K562 (cell line): ENCODE results near the gene GPD1L. TPM values are rescaled to one million over a fixed set of nuclear protein-coding genes. Genes with fewer than 3 reads are reported as not detected.

ENCODE experiments used
- ATAC-seq: fragments of 200-7000 bp; cut with Tn5 transposase; 3 replicates; pipeline ENCODE4 v1.9.1; 2020; ENCODE audit warnings: moderate library complexity
- BruUV-seq: library from RNA; stranded (reverse); fragments of 400-500 nt; replicated peaks from 2 replicates; lab custom pipeline; 2021; lab: Mats Ljungman, UMichigan
- CTCF ChIA-PET: fragments of 300-600 bp; formaldehyde crosslinking; extraction: SDS; loops from one replicate; lab custom pipeline; 2021; ENCODE audit warnings: low intra/inter-chr PET ratio; lab: Yijun Ruan, JAX
- POLR2A ChIA-PET: fragments of 300-600, 350-650 bp; sonication (Branson Sonifier 250); formaldehyde crosslinking; extraction: SDS; loops from one replicate; lab custom pipeline; 2021; ENCODE audit warnings: antibody characterized with exemption, inconsistent platforms; lab: Yijun Ruan, JAX
- DNase-seq, 4 experiments: peaks; one replicate each; pipeline versions ENCODE4 v3.0.0 to v3.0.0-alpha.2; 2011 to 2018; ENCODE audit warnings: low spot score in 3 of 4, mixed read lengths in 3 of 4; ENCODE audit errors: extremely low read depth in 1 of 4
- FAIRE-seq: peaks from 2 replicates; lab custom pipeline; 2011; peaks lifted over from hg19 to GRCh38; lab: Jason Lieb, UNC
- H2AFZ ChIP-seq: 2 replicates; pipeline ENCODE4 v1.6.0; 2011; ENCODE audit warnings: low read depth, low read length, control low read depth, inconsistent platforms
- H3K27ac ChIP-seq: fragments of 200-600 bp; 3 replicates; pipeline ENCODE4 v1.8.0; 2011; ENCODE audit warnings: low read depth, mild to moderate bottlenecking, control low read depth, inconsistent platforms, low read length, moderate library complexity, mixed read lengths; ENCODE audit errors: extremely low read depth
- H3K27me3 ChIP-seq, 2 experiments: fragments of 300-600 bp in 1 of 2; 2 replicates in 1 of 2; 3 replicates in 1 of 2; pipeline versions ENCODE4 v1.6.0 to v1.8.0; 2011; ENCODE audit warnings: inconsistent platforms in 2 of 2, low read length in 2 of 2, mild to moderate bottlenecking in 1 of 2, mixed read lengths in 1 of 2, moderate library complexity in 1 of 2; ENCODE audit not compliant: control insufficient read depth in 2 of 2, insufficient read depth in 2 of 2
- H3K36me3 ChIP-seq: fragments of 300-600 bp; 3 replicates; pipeline ENCODE4 v1.8.0; 2011; ENCODE audit warnings: mild to moderate bottlenecking, low read length, inconsistent platforms; ENCODE audit not compliant: control insufficient read depth, insufficient read depth
- H3K4me1 ChIP-seq, 2 experiments: fragments of 200-600 bp in 1 of 2; replicated peaks in 1 of 2; 2 replicates in 1 of 2; 3 replicates in 1 of 2; pipeline versions ENCODE4 v1.5.1 to v1.8.0; 2011; ENCODE audit warnings: inconsistent platforms in 2 of 2, low read length in 2 of 2, mild to moderate bottlenecking in 1 of 2, mixed read lengths in 1 of 2, moderate library complexity in 1 of 2; ENCODE audit not compliant: control insufficient read depth in 2 of 2, insufficient read depth in 2 of 2
- H3K4me2 ChIP-seq: 2 replicates; pipeline ENCODE4 v1.6.1; 2011; ENCODE audit warnings: low read length, control low read depth, inconsistent platforms, mixed read lengths; ENCODE audit not compliant: insufficient read depth
- H3K4me3 ChIP-seq: fragments of 200-600 bp; sonication (generic), shearing (Covaris generic); 2 replicates; pipeline ENCODE4 v1.5.1; 2016; ENCODE audit warnings: control low read depth, inconsistent platforms
- H3K79me2 ChIP-seq: fragments of 200-600 bp; 3 replicates; pipeline ENCODE4 v1.8.0; 2011; ENCODE audit warnings: low read length, inconsistent platforms; ENCODE audit not compliant: control insufficient read depth, insufficient read depth
- H3K9ac ChIP-seq, 2 experiments: 2 replicates each; pipeline versions ENCODE4 v1.6.0 to v1.6.1; 2011; ENCODE audit warnings: low read depth in 2 of 2, low read length in 2 of 2, control low read depth in 1 of 2, inconsistent platforms in 1 of 2, mild to moderate bottlenecking in 1 of 2, mixed read lengths in 1 of 2; ENCODE audit not compliant: insufficient read depth in 1 of 2
- H3K9me1 ChIP-seq: one replicate; pipeline ENCODE4 v1.6.0; 2011; ENCODE audit warnings: inconsistent platforms, mild to moderate bottlenecking, low read length, moderate library complexity; ENCODE audit not compliant: control insufficient read depth, insufficient read depth
- H3K9me3 ChIP-seq: replicated peaks from 2 replicates; pipeline ENCODE4 v1.5.1; 2011; ENCODE audit warnings: low read depth, low read length, inconsistent platforms; ENCODE audit not compliant: control insufficient read depth, insufficient read depth
- H4K20me1 ChIP-seq: replicated peaks from 2 replicates; pipeline ENCODE4 v1.6.1; 2011; ENCODE audit warnings: low read length, inconsistent platforms, mixed read lengths; ENCODE audit not compliant: control insufficient read depth, insufficient read depth
- ATF2 ChIP-seq: sonication (generic); formaldehyde crosslinking; IDR thresholded peaks from 2 replicates; pipeline ENCODE4 v1.8.1; 2022; ENCODE audit warnings: missing genetic modification reagents
- BHLHE40 ChIP-seq: IDR thresholded peaks from 2 replicates; pipeline ENCODE4 v1.6.1; 2011; ENCODE audit warnings: low read length, improper control_type of control experiment
- EP300 ChIP-seq: IDR thresholded peaks from 2 replicates; pipeline ENCODE4 v1.6.1; 2012; ENCODE audit warnings: low read length, improper control_type of control experiment
- FOXA3 ChIP-seq, 2 experiments: fragments of 450-650 bp in 1 of 2; sonication (generic) in 1 of 2; formaldehyde crosslinking; IDR thresholded peaks in 1 of 2; conservative IDR thresholded peaks in 1 of 2; 2 replicates each; pipeline versions ENCODE4 v1.4.0 to v1.8.0; 2020 to 2022; ENCODE audit warnings: mild to moderate bottlenecking in 2 of 2, missing genetic modification reagents in 1 of 2
- FOXJ2 ChIP-seq: fragments of 200-800 bp; sonication (Bioruptor generic); IDR thresholded peaks from 2 replicates; pipeline ENCODE4 v1.6.1; 2016; ENCODE audit warnings: missing genetic modification characterization, missing compliant biosample characterization
- GATA2 ChIP-seq: sonication (generic); formaldehyde crosslinking; IDR thresholded peaks from 2 replicates; pipeline ENCODE4 v1.4.0; 2020; ENCODE audit warnings: mild to moderate bottlenecking, missing genetic modification reagents
- GMEB1 ChIP-seq: fragments of 250-450 bp; sonication (Bioruptor Pico); IDR thresholded peaks from 2 replicates; pipeline ENCODE4 v1.4.0; 2020; ENCODE audit warnings: mild to moderate bottlenecking
- HMGXB4 ChIP-seq: sonication (generic); formaldehyde crosslinking; IDR thresholded peaks from 2 replicates; pipeline ENCODE4 v1.8.1; 2023; ENCODE audit warnings: mild to moderate bottlenecking, missing genetic modification reagents
- HNRNPH1 ChIP-seq: fragments of 200-400 bp; formaldehyde crosslinking; optimal IDR thresholded peaks from 2 replicates; pipeline ENCODE3; 2017; ENCODE audit warnings: low read depth, mild to moderate bottlenecking, low read length, moderate library complexity
- HNRNPLL ChIP-seq: fragments of 200-400 bp; formaldehyde crosslinking; IDR thresholded peaks from 2 replicates; pipeline ENCODE4 v1.6.1; 2017; ENCODE audit warnings: low read length, low read depth, mild to moderate bottlenecking; ENCODE audit not compliant: poor library complexity, severe bottlenecking
- HSF4 ChIP-seq: fragments of 250-450 bp; sonication (Bioruptor Pico); IDR thresholded peaks from 2 replicates; pipeline ENCODE4 v2.1.2; 2022; ENCODE audit warnings: mild to moderate bottlenecking, moderate library complexity, borderline replicate concordance
- MTA2 ChIP-seq: fragments of 450-650 bp; IDR thresholded peaks from 2 replicates; pipeline ENCODE4 v1.6.1; 2016; ENCODE audit warnings: low read depth
- PHB ChIP-seq: fragments of 250-450 bp; sonication (Bioruptor Pico); IDR thresholded peaks from 2 replicates; pipeline ENCODE4 v1.5.0; 2021
- PRMT5 ChIP-seq: sonication (generic); formaldehyde crosslinking; IDR thresholded peaks from 2 replicates; pipeline ENCODE4 v1.5.0; 2020; ENCODE audit warnings: missing genetic modification reagents
- SNRNP70 ChIP-seq: fragments of 200-400 bp; formaldehyde crosslinking; optimal IDR thresholded peaks from 2 replicates; pipeline ENCODE3; 2017; ENCODE audit warnings: low read depth, low read length
- ZKSCAN3 ChIP-seq: fragments of 250-450 bp; sonication (Bioruptor Pico); IDR thresholded peaks from 2 replicates; pipeline ENCODE4 v1.4.0; 2020
- WGBS: fragments of 100-300 bp; shearing (Covaris generic); methylation state at CpG from one replicate; pipeline ENCODE4 v1.1.6; 2016; ENCODE audit warnings: low coverage, mixed read lengths; ENCODE audit not compliant: insufficient coverage; ENCODE audit errors: missing lambda C conversion rate; 5-methylcytosine and 5-hydroxymethylcytosine counted together
- in situ Hi-C: fragments of 300-500 bp; cut with MboI; formaldehyde crosslinking; loops from 4 replicates; pipeline ENCODE4 v1.15.0; 2018; ENCODE audit warnings: inconsistent platforms, mixed read lengths
- intact Hi-C: fragments of 100-400 bp; cut with micrococcal nuclease; formaldehyde crosslinking; loops from 2 replicates; pipeline ENCODE4 v1.14.2; 2022
- polyA plus RNA-seq, 8 experiments: library from polyadenylated mRNA; depleted of rRNA in 4 of 8; stranded (reverse) in 5 of 8; unstranded in 3 of 8; fragments of >200 nt; fragmentation: Nextera tagmentation in 2 of 8; fragmentation: Illumina TruSeq in 1 of 8; extraction: Ambion mirVana in 2 of 8; extraction: Trizol in 1 of 8; gene quantifications; 2 replicates each; pipeline versions ENCODE4 v1.2.1 to v1.2.3, GENCODE V29; 2011 to 2014; ENCODE audit warnings: inconsistent platforms in 1 of 8, missing spikeins in 1 of 8
- total RNA-seq, 7 experiments: library from RNA; depleted of rRNA in 6 of 7; stranded (reverse); fragments of >200 nt in 6 of 7; fragmentation: Illumina TruSeq in 2 of 7; extraction: Trizol in 2 of 7; gene quantifications; 2 replicates each; pipeline versions ENCODE4 v1.2.1 to v1.2.3, GENCODE V29; 2011 to 2021; ENCODE audit warnings: low replicate concordance in 1 of 7

GPD1L gene
- total and polyA plus RNA-seq, 9 of the 15 experiments (the other 6 are each of a cell fraction or from before 2014, with no cell fraction given): 1.6 to 17.3 (median 12.3) TPM

- Histone ChIP-seq H3K27me3 (no peaks in the 10 kb centered on the region; a peak in 1 of 5 replicates), H3K79me2 (no peaks in the 10 kb centered on the region), H3K9me3 (no peaks in the 10 kb centered on the region), H2AFZ (no peak overlapping the region), H4K20me1 (no peaks in the 10 kb centered on the region), H3K9me1 (no peaks in the 10 kb centered on the region), H3K4me1 (peaks cover 0 to 5% of the 10 kb centered on the region in 2 experiments; a peak in 1 of 5 replicates), H3K27ac (no peak overlapping the region), H3K4me3 (no peak overlapping the region), H3K36me3 (no peaks in the 10 kb centered on the region), H3K9ac (no peak overlapping the region), H3K4me2 (no peak overlapping the region)
- CTCF ChIA-PET: no interaction called here
- BruUV-seq: no TSS peak
- in situ Hi-C loops: no loop called here
- no peak for FAIRE-seq
- intact Hi-C loops: no loop called here
- DNase-seq: no peak
- ATAC-seq: no peak
- WGBS: 32% methylated on average over 2 of the region's 2 CpGs
- POLR2A ChIA-PET: interaction anchor here (0.6 kb wide), 1 partner anchor 1337 kb away, joined by 4 read pairs; no protein-coding TSS in a partner anchor
- TF ChIP-seq ATF2 (CRISPR knock-in tag) (no peak), FOXA3 (CRISPR knock-in tag; conservative IDR thresholded peaks at IDR 0.05 in 1 of 2, IDR thresholded peaks at IDR 0.05 in 1 of 2) (peak; percentile 81 to 85), HNRNPH1 (no peak), ZKSCAN3 (CRISPR knock-in tag) (no peak), FOXJ2 (tag) (0 out of 2 replicates have a peak, but pooled peaks have one; percentile 39), HSF4 (CRISPR knock-in tag) (no peak), PHB (CRISPR knock-in tag) (no peak), BHLHE40 (no peak), MTA2 (no peak), EP300 (no peak), GATA2 (CRISPR knock-in tag) (no peak), GMEB1 (CRISPR knock-in tag) (no peak), HMGXB4 (CRISPR knock-in tag) (no peak), HNRNPLL (no peak), SNRNP70 (no peak), PRMT5 (CRISPR knock-in tag) (no peak)
Observed at GRCh38 chr3:32132706-32133105, 26.3 kb downstream of the GPD1L start.
